HL-60 (cell line): ENCODE measurements around the gene SLC7A9.

ENCODE experiments used
- DNase-seq, 2 experiments: peaks; one replicate each; pipeline ENCODE4 v3.0.0-alpha.2; 2010 to 2020; ENCODE audit warnings: low read depth in 1 of 2, low spot score in 1 of 2
- H3K27ac ChIP-seq: fragments of 250-450 bp; sonication (Bioruptor Pico); replicated peaks from 2 replicates; pipeline ENCODE4 v1.5.1; 2020; ENCODE audit warnings: mild to moderate bottlenecking, moderate library complexity
- H3K27me3 ChIP-seq: fragments of 250-450 bp; sonication (Bioruptor Pico); 2 replicates; pipeline ENCODE4 v1.5.1; 2021; ENCODE audit warnings: mild to moderate bottlenecking, moderate library complexity; ENCODE audit not compliant: insufficient read depth, poor library complexity, severe bottlenecking
- H3K4me3 ChIP-seq: replicated peaks from 2 replicates; pipeline ENCODE4 v1.5.1; 2011; ENCODE audit warnings: mild to moderate bottlenecking, control low read depth, low read length; ENCODE audit not compliant: insufficient read depth
- GABPA ChIP-seq: IDR thresholded peaks from 2 replicates; pipeline ENCODE4 v1.6.1; 2012; ENCODE audit warnings: low read depth
- POLR2AphosphoS5 ChIP-seq: IDR thresholded peaks from 2 replicates; pipeline ENCODE4 v1.6.1; 2012; ENCODE audit warnings: low read depth
- SPI1 ChIP-seq: IDR thresholded peaks from 2 replicates; pipeline ENCODE4 v1.6.1; 2012; ENCODE audit warnings: low read depth, mild to moderate bottlenecking, borderline replicate concordance
- TF ChIP-seq, protein P1 (sequence below): IDR thresholded peaks from one replicate; pipeline ENCODE4 v1.5.1; 2011; ENCODE audit warnings: low read length, control low read depth, inconsistent platforms; ENCODE audit not compliant: insufficient read depth
- TF ChIP-seq, protein P2 (sequence below): IDR thresholded peaks from 2 replicates; pipeline ENCODE4 v1.6.1; 2012; ENCODE audit warnings: low read depth; ENCODE audit not compliant: insufficient replicate concordance

The SLC7A9 gene

DNA sequence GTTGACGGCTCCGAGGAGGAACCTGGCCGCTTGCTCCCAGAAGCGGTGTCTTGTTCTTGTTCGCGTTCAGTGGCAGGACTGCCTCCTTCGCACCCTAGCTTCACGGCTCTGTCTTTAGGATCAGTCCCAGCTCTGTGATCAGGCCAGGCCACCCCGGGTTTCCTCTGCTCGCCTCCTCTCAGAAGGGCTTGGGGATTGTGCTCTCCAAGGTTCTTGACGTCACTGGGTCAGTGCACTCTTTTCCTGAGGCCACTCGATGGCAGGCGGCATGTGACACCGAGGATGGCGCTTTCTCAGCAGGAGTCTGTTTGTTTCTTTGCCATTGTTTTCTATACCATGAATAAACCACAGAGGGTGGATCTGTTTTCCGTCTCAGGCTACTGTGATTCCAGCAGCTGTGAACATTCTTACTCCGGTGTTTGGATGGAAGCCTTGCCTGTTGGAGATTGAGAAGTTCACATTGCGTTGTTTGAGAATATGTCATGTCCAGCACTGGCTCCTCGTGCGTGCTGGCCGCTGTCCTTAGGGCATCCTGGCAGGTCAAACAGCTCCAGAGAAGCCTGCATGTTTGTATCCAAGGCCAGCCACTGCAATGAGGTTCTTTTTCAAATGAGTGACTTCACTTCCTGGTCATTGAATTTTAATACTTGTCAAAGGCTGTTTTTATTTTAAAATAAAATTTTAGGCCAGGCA is 44.5 kb downstream of the SLC7A9 start:
- H3K27me3 ChIP-seq = peaks cover 14% of the 10 kb centered on the region
- no peak for TF ChIP-seq GABPA
- TF ChIP-seq, protein P1, sequence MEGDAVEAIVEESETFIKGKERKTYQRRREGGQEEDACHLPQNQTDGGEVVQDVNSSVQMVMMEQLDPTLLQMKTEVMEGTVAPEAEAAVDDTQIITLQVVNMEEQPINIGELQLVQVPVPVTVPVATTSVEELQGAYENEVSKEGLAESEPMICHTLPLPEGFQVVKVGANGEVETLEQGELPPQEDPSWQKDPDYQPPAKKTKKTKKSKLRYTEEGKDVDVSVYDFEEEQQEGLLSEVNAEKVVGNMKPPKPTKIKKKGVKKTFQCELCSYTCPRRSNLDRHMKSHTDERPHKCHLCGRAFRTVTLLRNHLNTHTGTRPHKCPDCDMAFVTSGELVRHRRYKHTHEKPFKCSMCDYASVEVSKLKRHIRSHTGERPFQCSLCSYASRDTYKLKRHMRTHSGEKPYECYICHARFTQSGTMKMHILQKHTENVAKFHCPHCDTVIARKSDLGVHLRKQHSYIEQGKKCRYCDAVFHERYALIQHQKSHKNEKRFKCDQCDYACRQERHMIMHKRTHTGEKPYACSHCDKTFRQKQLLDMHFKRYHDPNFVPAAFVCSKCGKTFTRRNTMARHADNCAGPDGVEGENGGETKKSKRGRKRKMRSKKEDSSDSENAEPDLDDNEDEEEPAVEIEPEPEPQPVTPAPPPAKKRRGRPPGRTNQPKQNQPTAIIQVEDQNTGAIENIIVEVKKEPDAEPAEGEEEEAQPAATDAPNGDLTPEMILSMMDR = no peak
- no peak for TF ChIP-seq POLR2AphosphoS5
- DNase-seq = no peak
- no peak overlapping the region for H3K4me3 ChIP-seq
- no peak overlapping the region for H3K27ac ChIP-seq

GRCh38 chr19:32824191-32824751 is 45.3 kb downstream of the SLC7A9 start:
- H3K27ac ChIP-seq = no peak overlapping the region
- H3K27me3 ChIP-seq = peaks cover 14% of the 10 kb centered on the region
- TF ChIP-seq, protein P1 = no peak
- TF ChIP-seq GABPA = no peak
- no peak for TF ChIP-seq SPI1
- TF ChIP-seq POLR2AphosphoS5 = no peak
- no peak for DNase-seq
- H3K4me3 ChIP-seq = no peak overlapping the region

DNA sequence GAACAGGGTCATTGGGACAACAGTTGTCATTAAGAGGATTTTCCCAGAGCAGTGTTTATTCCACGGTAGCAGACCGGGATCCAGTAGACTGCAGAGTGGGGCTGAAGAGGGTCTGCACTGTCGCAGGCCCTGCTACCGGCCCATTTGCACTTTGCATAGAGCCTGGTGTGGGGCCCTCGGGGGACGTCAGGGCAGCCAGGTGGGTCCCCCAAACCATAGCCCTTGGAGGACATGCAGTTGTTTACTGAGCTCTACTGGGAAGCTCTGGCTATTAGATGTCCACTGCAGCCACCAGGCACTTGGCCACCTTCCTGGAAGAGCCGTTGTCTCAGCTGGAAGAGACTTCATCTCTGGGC is 45.8 kb downstream of the SLC7A9 start:
- peaks cover 14% of the 10 kb centered on the region for H3K27me3 ChIP-seq
- H3K4me3 ChIP-seq = no peak overlapping the region
- H3K27ac ChIP-seq = no peak overlapping the region
- TF ChIP-seq, protein P2, sequence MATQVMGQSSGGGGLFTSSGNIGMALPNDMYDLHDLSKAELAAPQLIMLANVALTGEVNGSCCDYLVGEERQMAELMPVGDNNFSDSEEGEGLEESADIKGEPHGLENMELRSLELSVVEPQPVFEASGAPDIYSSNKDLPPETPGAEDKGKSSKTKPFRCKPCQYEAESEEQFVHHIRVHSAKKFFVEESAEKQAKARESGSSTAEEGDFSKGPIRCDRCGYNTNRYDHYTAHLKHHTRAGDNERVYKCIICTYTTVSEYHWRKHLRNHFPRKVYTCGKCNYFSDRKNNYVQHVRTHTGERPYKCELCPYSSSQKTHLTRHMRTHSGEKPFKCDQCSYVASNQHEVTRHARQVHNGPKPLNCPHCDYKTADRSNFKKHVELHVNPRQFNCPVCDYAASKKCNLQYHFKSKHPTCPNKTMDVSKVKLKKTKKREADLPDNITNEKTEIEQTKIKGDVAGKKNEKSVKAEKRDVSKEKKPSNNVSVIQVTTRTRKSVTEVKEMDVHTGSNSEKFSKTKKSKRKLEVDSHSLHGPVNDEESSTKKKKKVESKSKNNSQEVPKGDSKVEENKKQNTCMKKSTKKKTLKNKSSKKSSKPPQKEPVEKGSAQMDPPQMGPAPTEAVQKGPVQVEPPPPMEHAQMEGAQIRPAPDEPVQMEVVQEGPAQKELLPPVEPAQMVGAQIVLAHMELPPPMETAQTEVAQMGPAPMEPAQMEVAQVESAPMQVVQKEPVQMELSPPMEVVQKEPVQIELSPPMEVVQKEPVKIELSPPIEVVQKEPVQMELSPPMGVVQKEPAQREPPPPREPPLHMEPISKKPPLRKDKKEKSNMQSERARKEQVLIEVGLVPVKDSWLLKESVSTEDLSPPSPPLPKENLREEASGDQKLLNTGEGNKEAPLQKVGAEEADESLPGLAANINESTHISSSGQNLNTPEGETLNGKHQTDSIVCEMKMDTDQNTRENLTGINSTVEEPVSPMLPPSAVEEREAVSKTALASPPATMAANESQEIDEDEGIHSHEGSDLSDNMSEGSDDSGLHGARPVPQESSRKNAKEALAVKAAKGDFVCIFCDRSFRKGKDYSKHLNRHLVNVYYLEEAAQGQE = no peak
- TF ChIP-seq POLR2AphosphoS5 (no peak), SPI1 (no peak), GABPA (no peak)
- TF ChIP-seq, protein P1 = no peak
- no peak for DNase-seq

DNA sequence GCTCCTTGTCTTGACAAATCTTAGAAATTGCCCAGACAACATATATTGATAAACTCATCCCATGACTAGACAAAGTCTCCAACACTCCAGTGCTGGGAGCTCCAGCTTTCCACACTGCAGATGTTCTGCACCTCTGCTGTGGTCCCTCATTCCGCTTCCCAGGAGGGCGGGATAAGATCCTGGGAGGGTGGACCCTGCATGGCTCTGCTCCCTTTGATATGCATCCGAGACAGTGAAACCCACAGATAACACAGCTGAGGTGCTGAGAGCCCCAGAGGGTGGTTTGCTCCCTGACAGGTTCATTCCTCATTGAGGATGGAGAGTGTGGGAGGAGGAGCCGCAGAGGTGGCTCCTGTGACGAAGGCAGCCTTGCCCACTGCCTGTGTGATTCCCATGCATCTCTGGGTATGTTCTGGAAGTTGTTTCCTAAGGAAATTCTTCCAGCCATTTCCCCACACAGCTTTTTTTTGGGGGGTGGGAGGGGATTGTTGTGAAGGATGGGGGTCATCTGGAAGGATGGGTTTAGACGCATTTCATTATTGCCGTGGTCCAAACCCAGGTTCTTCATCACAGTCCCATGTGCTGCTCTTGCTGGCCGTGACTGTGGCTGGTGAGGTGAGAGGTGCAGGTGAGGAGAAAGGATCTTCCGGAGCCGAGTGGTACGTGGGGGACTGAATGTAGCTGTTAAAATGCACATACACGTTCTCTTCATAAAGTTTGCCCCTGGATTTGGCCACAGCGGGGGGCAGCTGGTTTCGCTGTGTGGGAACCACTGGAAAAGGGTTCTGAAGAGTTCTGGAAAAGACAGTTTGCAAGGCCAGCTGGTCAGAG is 46.4 kb downstream of the SLC7A9 start:
- Histone ChIP-seq H3K4me3 (no peak overlapping the region), H3K27ac (no peak overlapping the region), H3K27me3 (peaks cover 14% of the 10 kb centered on the region)
- no peak for DNase-seq
- TF ChIP-seq GABPA (no peak), POLR2AphosphoS5 (no peak)
